ENCODE data around the gene IRAG1.
"Not testable (repeated sequence)": the region's sequence is repeated elsewhere in the genome, so short reads cannot be mapped to it uniquely, and the experiment has no call there.

Gene IRAG1

DNA sequence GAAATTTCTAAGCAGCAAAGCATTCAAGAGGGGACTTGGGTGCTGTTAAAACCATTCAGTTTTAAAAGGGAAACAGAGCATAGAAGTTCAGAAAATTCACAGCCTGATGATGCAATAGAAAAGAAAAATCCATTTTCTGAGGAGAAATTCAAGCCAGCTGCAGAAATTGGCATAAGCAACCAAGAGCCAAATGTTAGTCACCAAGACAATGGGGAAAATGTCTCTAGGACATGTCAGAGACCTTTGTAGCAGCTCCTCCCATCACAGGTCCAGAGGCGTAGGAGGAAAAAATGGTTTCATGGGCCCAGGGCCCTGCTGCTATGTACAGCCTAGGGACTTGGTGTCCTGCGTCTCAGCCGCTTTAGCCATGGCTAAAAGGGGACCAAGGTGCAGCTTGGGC, 5.5 kb upstream of the IRAG1 start:
- DNase-seq: no peak

DNA sequence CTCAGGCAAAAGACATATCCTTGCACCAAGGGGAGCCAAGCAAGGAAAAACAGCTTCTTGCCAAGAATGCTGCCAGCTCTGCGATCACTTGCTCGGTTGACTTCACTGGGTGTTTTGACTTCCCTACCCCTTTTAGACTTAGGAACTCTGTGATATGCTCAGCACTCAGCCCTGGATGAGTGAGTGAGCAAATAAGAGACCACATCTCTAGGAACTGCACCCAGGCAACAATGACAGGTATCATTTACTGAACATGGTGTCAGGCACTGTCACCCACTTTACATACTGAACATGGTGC, 3.7 kb upstream of the IRAG1 start:
- no peak for DNase-seq

DNA sequence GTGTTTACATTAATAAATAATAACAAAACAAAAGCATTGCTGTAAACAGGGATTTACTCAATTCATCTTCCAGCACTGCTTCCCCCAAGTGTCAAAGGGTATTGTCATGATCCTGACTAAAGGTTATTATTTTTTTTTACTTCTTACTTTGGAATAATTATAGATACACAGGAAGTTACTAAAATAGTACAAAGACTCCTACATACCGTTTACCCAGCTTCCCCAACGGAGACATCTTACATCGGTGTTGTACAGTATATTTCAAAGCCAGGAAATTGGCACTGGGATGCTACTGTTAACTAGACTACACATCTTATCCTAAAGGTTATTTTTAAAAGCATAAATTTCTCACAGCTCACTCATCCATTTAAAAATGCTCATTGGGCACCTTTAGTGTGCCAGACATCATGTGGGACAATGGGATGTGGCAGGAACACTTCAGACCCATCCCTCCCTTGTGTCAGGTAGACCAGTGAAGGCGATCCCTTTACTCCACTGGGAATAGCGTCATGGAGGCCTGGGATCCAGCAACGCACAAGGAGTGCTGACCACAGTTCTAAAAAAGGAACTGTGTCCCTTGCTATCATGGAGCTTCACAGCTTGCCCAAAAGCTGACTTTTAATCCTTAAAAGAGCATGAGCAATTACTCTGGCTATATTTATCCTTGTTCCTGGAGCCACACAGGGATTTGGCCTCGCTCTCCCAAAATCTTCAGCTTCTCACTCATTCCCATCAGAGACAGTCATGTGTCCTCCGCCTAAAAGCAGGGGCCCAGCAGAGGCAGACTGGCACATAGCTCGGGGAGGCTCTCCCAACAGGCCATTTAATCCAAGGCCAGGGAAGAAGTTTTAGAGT, 3.1 kb upstream of the IRAG1 start:
- DNase-seq: no peak

DNA sequence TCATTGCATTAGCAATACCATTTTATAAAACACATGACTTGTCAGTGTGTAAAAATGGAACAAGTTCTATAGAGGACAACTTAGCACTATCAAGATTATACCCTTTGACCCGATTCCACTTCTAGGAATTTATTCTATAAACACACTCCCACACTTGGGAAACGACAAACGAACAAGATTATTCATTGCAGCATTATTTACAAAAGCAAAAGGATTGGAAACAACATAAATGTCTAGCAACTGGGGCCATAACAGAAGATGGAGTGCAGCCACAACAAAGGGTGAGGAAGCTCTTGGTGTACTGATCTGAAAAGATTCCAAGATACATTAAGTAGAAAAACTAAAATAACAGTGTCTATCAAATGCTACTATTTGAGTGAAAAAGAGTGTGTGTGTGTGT, 2.3 kb upstream of the IRAG1 start:
- no peak for DNase-seq

DNA sequence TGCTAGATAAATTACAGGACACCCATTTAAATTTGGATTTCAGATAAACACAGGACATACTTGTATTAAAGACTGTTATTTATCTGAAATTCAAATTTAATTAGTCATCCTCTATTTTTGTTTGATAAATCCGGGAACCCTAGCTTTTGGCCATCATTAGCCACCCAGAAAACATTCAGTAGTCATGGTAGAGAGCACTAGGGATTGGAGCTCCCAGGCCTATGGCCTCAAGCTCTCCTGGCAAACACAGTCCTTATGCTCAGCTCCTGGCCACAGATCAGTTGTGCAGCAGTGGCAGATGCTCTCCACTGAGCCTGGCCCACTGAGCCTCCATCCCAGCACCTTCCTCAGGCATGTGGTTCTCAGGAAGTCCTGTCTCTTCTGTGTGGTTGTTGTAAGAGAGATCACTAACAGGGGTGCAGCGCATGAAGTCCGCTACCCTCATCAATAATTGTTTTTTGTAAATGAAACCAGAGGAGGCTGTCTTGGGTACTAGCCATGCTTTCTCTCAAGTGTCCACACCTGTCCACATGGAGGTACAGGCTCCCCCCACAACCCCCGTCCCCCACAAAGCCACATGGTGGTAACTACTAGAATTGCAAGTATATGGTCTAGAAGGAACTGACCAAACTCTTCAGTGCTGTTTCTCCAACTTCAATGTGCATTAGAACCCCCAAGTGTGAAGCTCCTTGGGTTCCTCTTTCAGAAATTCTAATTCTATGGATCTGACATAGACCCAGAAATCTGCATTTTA, 1.1 kb upstream of the IRAG1 start:
- DNase-seq: no peak

DNA sequence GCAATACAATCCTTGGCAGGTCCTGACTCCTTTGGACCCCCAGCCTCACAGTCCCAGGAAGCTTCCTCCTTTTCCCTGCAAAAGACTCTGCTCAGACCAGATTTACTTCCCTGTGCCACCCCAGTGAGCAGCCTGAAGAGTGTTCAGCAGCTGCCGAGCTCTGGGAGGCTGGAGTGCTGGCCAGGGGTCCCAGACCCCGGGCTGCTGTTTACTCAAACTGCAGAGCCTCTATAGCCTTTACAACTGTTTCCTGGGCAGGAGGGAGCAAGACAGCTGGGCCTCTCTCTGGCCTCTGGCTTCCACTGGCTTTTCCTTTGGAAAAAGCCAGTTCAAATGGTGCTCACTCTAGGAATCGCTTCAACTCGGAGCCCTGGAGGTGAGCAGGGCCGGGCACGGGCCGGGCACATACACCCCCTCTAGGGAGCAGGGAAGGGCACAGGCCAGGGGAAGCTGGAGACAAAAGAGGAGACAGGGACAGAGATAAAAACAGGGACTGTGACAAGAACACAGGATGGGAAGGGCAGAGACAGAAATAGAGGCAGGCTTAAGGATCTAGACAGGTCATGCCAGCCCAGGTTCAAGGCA, 932 bp downstream of the IRAG1 start:
- no peak for DNase-seq

DNA sequence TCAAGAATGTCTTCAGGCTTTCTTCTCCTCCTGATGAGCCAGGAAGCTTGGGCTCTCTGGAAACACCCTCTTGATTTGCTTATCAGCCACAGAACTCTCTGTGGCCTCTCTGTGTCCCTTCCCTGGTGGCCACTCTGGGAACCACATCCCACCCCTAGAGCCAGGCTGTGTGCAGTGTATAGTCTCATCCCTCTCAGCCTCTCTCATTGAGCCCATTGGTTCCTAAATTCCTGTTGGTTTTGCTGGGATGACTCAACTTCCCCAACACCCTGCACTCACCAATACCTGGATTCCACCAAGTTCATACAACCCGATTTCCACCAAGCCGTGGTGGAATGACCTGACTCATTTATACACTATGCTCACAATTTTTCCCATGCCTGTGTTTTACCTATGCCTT, 5.2 kb downstream of the IRAG1 start:
- no peak for DNase-seq

DNA sequence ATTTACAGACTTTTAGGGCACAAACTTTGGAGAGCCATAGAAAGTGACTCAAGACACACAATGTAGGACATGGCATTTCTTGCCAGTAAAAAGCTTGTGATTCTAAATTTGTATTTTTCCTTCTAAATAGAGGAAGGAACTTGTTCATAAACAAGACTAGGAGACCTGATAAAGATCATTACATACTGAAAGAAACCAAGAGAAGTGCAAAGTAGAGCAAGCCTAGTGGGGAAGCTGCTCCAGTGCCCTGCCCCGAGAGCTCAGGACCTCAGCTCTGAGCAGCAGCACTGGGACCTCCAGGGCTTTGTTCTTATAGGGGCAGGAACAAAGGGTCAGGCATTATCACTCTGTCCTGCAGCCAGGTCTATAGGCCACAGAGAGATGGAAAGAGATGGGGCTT, 7.2 kb downstream of the IRAG1 start:
- DNase-seq: no peak

DNA sequence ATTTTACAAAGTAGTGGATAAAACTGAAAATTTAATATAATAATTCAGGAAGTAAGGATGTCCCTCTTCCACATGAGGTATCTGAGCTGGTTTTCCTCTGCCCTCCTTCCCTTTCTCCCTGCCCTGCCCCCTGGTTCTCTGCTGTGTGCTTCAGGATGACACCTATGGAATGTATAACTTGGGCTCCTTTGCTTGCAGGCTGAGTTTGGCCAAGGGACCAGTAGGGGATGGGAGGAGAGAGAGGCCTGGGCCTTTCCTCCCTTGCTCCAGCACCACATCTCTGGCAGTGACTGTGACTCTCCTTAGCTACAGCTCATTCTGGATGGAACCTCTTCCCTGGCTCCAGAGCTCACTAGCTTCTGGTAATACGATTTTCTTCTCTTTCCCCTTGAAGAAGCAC, 10.1 kb downstream of the IRAG1 start:
- no peak for DNase-seq

DNA sequence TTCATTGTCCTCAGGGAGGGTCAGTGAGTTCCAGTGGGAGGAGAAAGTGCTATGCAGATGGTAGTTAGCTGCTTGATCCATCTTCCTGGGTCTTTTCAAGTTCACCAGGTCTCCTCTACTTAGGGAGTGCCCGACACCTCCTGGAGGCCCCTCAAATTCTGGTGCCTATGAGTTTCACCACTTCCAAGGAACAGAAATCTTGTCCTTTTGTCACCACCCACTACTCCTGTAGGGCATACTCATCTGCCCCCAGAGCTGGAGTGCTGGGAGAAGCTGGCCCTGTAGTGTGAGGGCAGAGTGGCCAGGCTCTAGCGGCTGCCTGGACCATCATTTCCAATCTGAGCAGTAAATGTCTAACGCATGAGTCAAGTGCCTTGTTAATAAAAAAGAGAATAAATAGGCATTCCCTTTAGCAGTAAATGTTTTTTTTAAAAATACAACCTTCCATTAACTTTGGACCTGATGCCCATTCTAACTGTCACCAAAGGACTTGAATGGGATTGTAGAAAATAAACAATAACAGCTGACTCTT, 12.5 kb downstream of the IRAG1 start:
- DNase-seq: no peak

DNA sequence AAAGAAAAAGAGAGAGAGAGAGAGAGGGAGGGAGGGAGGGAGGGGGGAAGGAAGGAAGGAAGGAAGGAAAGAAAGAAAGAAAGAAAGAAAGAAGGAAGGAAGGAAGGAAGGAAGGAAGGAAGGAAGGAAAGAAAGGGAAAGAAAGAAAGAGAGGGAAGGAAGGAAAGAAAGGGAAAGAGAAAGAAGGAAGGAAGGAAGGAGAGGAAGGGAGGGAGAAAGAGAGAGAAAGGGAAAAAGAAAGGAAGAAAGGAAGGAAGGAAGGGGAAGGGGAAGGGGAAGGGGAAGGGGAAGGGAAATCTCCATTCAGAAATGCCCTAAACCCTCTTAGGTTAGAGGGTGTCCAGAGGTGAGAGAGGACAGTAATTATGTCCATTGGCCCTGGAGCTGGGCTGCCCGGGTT, 13.3 kb downstream of the IRAG1 start:
- DNase-seq: not testable (repeated sequence)

DNA sequence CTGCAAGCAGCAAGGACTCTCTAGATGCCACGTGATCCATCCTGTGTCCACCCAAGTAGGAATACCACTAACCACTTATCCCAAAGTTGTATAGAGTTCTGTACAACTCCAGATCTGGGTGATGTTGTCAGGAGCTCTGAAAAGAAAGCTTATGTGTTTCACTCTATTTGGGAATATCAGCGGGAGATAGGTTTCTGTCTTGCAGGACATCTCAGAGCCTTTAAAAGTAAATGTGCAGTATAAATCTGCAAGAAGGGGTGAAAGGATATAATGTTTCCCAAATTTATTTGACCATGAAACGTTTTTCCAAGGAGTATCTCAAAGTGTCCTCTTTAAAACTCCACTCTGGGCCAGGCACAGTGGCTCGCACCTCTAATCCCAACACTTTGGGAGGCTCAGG, 13.9 kb downstream of the IRAG1 start:
- no peak for DNase-seq

DNA sequence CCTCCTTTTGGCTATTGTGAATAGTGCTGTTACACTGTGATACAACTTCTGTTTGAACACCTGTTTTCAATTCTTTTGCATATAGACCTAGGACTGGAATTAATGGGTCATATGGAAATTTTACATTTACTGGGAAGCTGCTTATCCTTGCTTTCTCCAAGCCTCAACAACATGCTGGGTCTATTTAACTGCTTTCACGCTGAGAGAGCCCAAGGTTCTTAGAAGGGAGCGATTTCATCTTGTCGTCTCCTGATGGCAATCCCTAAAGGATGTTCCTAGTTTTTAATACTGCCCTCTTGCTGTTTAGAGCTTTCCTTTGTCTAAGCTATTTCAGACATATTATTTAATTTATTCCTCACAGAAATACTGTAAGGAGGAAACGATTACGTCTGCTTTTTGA, 15.5 kb downstream of the IRAG1 start:
- DNase-seq: no peak

DNA sequence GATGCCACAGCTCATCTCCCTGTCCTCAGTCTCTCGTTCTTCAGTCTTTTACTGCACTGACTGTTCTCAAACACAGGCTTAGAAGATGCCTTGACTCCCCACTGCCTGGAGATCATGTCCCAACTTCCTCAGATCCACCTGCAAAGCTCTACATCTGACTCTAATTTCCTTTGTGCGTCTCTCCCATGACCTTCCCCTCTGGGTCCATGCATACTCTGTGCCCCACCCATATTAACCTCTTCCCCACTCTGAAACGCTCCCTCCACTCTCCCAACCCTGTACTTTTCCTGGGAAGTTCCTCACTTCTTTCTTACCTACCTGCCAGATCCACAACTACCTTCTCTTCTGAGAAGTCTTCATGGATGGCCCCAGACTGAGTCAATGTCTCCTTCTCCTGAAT, 16.6 kb downstream of the IRAG1 start:
- DNase-seq: no peak

DNA sequence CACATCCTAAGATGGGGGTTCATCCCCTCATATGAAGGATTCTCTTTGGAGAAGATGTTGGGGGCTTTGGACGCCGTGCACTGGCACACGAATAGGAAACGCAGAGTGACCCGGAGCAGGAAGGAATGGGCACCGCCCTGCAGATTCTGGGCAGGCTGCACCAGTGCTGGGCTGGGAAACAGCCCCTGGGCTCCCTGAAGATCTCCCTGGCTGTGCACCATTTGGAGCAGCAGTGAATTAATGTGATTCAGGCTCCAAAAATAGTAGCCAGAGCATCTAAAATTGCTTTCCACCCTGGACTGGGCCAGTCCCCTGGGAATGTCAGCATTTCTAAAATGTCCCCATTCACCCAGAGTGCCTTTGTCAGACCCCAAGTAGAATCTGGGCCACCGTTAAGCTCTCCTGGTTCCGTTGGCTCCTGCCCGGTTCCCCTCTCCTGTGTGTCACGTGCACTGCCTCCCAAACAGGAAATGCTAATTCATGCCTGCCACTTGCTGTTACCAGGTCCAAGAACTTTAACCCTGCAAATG, 18.6 kb downstream of the IRAG1 start:
- no peak for DNase-seq

DNA sequence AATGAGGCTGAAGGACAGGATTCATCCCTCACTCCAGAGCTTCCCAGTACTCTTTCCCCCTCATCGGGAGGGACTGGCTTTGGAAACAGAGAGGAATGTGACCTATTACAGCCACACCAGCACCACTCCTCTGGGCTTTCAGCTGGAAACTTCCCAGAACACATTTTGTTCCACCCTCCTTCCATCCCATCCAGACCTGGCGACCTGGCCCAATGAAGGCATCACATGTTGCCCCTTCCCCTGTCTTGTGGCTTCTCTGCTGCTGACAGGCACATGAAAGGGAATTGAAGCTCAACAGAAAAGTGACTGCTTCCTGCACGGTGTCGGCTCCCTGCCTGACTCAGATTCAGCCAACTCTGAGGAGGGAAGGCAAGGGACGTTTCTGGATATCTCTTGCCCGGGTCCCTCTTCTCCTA, 19.1 kb downstream of the IRAG1 start:
- no peak for DNase-seq

DNA sequence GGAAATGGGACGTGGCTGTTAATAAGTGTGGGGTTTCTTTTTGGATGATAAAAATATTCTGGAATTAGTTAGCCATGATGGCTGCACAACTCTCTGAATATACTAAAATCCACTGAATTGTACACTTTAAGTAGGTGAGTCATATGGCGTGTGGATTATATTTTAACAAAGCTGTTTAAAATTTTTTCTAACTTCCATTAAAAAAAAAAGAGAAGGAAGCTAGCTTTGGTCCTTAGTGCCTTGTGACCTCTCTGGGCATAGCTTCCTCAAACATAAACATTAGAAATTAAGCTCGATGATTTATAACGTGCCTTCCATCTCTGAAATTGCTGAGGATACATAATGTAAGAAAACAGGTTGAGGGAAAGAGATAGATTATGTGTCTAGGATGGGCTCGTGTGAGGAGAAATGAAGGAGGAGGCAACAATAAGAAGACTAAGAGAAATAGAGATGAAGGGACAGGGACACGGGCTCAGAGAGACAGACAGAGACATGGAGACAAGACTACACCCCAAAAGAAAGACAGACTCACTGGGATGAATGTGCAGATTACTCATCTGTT, 20.0 kb downstream of the IRAG1 start:
- DNase-seq: no peak

DNA sequence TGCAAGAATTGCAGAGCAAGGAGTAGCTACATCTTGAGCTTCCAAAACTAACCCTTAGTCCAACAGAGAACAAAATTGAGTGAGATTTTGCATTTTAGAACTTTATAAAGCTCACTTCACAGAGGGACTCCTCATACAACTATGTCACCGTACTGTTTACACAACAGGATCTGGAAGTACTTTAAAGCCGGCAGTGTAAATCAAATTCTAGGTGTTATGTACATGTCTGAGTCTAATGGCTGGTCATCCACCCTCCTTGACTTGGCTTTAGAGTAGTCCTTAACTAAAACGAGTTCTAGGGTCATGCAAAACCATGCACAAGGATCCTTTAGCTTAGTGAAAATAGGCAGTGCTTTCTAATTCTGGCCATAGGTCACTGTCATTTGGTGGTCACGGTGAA, 23.5 kb downstream of the IRAG1 start:
- no peak for DNase-seq

DNA sequence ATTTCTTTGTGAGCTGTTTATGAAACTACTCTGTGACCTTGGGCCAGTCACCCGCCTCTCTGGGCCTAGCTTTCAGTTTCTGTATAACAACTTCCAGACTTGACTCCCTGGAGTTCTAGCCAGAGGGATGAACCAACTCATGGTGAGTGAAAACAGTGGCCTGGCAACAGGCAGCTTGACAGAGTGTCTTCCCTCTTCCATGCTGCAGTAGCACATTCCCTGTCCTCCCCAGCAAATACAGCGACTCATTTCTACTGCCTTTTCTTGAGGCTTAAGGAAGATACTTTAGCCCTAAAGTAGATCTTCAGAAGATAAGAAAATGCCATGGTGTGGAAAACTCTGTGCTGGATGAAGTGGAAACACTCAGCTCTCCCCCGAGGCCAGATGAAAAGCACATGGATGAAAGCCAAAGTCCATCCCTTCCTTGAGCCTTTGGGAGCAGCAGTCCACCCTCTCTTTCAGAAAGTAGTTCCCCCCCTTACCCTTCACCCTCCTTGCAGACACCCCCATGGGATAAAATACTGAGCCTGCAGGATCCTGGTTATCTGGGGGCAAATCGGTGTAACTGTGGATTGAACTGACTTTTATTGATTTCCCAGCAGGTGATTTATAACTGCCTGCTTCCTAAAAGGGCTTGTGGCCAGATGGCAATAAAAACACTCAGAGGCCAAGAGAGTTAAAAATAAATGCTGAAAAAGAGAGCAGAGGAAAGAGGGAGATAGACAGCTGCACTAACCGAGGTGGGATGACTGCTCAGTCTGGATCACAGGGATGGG, 24.1 kb downstream of the IRAG1 start:
- no peak for DNase-seq

DNA sequence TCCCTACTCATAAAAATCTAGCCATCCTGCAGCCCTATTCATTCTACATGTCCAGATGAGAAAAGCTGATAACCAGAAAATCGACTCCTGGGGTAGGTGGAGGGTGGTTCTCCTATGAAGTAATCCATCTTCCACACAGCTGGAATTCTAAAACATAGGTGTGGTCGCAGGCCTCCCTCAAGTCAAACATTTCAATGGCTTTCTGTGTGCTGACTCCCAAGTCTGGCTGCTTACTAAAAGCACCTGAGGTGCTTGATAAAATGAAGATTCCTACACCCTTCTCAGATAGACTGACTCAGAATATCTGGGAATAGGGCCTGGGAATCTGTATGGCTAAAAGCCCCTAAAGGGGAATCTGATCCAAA, 26.1 kb downstream of the IRAG1 start:
- no peak for DNase-seq

DNA sequence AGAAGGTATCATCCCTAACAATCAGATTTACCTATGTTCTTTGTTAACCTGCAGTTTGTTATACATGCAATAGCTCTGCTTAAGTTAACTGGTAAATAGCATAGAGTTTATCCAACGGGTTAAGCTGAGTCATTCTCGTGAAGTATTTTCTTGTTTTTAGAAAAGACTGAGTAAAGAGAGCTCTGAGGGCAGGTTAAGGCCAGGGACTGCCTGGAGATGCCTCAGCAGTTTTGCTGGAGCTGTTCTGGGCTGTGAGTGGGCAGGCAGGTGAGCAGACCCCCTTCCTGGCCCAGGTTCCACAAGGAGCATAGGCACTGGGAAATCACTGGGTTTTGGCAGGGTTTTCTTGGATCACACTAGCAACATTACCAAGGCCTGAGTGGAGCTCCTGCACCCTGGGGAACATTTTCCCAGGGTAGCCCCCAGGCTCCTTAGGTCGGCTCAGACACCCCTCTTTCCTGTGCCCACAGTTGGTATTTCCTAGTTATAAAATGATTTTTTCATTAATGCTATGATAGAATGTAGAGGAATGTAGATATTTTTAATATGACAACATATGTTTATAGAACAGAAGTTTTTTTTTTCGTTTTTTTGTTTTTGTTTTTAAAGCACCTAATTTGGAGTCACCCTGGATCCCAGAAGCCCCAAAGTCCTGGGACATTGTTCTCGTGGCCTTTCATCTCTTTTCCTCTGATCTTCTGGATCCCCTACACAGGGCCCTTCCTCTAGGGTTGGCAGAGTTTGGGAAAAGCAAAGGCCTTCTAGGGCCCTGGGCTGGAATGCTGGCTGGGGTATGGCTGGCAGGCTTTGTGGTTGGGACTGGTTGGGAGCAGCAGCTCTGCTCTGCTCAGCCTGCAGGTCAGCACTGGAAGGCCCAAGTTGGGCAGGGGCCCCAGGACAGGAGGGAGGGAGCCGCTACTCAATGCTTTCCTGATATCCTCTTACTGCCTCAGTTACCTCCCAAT, 26.7 kb downstream of the IRAG1 start:
- no peak for DNase-seq

DNA sequence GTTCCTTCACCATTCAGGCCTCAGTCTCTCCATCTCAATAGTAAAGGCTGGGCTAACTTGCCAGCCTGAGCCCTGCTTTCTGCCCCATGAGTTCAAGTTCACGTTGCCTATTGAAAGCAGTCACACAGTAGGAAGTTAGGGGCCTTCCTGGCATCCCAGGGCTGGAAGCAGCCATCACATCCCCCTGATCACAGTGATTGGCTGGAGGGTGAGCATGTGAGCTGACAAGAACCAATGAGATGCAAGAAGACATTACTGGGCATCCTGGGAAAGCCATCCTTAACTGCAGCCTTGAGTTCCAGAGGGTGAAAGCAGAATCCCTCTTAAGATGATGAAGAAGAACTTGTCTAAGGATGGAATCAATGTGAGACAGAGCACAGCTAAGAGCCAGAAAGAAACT, 29.1 kb downstream of the IRAG1 start:
- no peak for DNase-seq

Measured in stimulated activated CD4-positive, alpha-beta T cell treated with anti-CD3 and anti-CD28 coated beads, Interleukin-4, amount 100 ng/mL, for 24 hours (primary cell).